Activated effector memory CD4-positive, alpha-beta T cell treated with anti-CD3 and anti-CD28 coated beads, Interleukin-2, amount 50 U/mL, for 16 hours (primary cell): ENCODE measurements around the gene PCBD1.
A peak's percentile ranks its signal among the peaks of the same experiment; 100 is the strongest.
"Not testable (repeated sequence)": the region's sequence is repeated elsewhere in the genome, so short reads cannot be mapped to it uniquely, and the experiment has no call there.

Experiments
- DNase-seq: peaks from one replicate; pipeline ENCODE4 v3.0.0-alpha.2; 2020

PCBD1 gene

DNA sequence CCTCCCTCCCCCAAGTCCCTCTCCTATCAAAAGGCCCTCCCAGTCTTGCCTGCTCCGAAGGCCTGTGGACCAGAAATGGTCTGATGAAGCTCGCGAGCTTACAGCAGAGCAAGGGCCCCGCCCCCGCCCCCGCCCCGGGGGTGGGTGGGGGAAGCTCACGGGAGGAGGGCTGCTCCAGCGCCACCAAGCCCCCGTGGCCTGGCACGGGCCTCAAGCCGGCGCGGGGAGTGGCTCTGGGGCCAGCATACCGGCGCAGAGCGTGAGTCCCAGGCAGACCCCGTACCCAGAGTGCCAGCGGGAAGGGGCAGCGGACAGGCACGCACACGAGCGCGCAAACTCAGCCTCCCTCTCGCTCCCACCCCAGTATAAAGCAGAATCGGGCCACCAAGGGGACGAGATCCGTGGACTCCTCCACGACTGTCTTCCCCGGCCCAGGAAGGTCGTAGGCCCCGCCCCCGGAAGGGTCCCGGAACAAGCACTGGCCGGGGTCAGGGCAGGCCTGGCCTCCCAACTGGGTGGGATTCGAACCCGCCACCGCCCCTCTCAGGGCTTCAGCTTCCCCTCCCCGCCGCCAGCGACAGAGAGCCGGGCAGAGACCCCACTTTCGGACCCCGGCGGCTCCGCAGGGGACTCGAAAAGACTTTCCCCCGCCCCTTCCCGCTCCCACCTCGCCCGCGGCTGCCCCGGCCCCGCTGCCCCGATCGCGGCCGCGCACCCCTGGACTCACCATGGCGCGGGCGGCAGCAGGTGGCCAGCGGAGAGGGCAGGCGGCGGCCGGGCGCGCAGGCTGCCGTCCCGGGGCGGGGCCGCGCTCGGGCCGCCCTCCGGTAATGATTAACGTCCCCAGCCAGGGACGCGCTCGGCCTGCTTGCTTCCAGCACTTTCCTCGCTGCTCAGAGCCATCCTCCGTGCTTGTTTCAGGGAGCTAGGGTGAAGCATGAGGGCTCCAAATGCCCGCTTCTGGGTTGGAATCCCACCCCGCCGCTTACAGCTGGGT is at the start of gene PCBD1:
Gene PCBD1 (minus strand): TSS at position 762 of the 997 bp plus-strand sequence. CDS start 32 bp downstream, at position 730.
- DNase-seq, result peak; percentile 89

DNA sequence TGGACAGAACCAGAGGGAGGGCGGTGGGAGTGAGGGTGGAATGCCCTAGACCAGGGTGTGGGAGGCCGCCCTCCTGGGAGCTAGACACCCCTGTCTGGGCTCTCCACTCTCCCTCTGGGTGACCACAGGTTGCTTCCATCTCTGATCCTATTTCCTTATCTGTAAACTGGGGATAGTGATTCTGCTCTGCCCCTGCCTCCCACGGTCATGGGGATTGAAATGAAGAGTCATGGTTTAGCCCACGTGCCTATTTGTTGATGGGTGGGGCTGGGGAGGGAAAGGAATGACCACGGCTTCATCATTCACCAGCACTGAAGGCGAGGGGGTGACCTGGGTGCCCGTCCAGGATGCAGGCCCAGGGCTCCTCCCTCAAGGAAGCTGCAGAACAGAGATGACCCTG is 49.3 kb upstream of the PCBD1 start:
- DNase-seq, result no peak

DNA sequence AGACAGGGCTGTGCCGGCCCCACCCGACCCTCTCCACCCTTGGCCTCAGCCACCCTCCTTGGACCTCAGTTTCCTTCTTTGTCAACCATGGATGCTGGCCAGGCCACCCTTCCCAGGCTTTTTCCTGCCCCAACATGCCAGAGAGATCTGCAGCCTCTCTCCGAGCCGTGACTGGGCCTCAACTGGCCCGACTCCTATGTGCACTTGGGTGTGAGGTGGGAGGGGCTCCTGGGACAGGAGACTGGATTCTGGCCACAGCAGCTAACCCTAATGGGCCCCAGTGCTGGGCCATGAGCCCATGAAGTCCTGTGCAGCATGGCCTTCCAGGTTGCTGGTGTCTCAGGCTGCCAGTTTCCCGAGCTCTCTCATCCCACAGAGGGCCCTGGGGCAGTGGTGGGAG is 47.7 kb upstream of the PCBD1 start:
- no peak for DNase-seq

DNA sequence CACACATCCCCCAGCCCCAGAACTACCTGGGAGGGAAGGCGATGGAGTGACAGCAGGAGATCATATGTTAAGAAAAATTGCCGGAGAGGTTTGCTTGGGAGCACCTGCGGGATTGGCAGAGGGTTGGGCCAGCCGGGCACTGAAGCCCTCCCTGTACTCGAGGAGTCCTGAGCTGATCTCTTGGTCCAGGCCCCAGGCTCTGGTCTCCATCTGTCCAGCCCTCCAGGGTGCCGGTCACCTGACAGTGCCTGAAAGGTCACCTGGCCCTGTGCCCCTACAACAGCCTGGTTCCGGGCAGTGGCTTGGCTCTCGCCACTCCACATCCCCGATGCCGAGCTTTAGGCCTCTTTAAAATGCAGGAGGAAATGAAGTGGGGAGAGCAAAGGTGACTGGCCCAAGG is 47.3 kb upstream of the PCBD1 start:
- no peak for DNase-seq

DNA sequence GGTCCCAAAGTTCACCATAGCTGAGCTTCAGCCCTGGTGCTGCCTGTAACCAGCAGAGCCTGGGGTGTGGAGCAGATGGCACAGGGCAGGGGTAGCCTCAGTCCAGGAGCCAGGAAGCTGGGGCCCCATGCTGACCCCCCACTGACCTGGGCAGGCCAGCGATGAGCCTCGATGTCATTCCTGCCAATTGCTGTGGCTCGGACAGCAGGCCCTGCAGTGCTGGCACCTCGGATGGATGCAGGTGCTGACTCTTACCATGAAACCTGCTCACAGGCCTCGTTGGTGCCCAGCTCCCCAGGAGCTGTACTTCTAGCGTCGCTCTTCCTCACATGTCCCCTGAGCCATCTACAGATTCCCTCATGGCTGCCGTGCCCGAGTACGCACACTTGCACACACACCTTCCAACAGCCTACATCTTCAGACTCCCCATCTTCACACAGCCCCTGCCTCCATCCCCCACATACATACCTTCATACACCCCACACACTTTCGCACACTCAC is 46.8 kb upstream of the PCBD1 start:
- DNase-seq, result no peak

DNA sequence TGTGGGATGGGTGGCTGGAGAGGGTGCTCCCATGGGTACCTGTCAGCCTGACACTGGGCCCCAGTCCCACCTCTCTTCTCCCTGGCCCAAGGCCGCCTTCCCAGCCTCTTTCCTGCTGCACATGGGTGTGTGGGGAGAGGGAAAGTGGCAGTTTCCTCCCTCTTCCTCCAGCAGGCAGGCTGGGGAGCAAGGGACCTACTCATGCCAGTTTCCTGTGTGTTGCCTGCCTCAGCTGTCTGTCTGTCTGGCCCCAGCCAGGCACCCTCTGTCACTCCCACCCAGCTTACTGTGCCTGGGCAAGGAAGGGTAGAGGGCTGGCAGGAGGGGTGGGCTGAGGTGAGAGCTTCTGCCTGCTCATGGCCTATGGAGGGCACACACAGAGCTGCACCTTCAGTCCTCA is 46.3 kb upstream of the PCBD1 start:
- DNase-seq, result no peak

DNA sequence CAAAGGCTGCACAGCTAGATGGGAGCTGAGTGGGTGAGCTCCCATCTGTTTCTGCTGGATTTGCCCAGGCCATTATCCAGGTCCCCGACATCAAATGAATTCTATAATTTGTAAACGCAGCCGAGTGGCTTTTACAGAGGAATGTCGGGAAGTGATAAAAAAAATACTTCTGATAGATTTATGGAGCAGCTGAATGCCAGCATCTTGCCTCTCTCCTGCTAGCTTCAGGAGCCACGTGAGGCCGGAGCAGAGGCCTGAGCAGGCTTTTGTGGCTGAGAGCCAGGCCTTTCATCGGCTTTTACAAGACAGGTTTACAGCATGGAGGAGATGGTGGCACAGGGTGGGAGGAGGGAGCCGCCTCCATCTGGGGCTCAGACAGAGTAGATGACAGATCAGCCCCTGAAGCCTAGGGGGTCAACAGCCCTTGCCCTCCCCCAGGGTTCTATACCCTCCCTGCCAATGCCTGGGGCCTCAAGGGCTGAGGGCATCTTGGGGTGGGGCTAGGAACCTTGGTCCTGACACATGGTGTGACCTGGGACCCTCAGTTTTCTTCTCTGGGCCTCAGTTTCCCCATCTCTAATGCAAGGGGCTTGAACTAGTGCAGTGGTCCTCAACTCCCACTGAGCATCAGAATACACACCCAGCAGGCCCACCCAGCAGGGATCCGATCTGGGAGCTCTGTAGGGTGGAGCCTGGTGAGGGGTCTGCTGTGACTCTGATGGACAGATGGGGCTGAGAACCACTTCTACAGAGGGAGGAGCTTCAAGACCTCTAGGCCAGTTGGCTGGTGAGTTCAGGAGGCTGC is 44.2 kb upstream of the PCBD1 start:
- DNase-seq, result no peak

DNA sequence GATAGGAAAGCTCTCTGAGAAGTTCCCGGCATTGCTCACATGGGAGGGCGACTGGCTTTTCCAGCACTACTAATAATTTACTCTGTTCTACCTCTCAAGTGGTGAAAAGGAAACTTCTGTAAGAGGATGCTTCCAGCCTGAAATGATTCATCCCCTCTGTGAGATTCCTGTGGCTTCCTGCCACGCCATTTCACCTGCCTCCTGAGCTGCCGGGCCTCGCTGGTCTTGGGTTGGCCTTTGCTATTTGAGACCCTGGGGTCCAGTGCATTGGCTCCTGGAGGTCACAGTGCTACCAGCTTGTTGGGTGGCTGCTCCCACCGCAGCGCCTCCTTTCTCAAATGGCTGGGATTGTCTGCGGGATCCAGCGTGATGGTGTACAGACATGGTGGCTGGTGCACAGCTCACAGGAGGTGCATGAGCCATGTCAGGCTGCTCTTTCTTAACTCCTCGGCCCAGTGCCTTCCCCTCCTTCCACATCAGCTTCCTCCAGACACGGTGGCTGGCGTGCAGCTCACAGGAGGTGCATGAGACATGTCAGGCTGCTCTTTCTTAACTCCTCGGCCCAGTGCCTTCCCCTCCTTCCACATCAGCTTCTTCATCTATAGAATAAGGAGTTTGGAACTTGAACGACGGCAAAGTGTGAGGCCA is 42.9 kb upstream of the PCBD1 start:
- DNase-seq, result no peak

DNA sequence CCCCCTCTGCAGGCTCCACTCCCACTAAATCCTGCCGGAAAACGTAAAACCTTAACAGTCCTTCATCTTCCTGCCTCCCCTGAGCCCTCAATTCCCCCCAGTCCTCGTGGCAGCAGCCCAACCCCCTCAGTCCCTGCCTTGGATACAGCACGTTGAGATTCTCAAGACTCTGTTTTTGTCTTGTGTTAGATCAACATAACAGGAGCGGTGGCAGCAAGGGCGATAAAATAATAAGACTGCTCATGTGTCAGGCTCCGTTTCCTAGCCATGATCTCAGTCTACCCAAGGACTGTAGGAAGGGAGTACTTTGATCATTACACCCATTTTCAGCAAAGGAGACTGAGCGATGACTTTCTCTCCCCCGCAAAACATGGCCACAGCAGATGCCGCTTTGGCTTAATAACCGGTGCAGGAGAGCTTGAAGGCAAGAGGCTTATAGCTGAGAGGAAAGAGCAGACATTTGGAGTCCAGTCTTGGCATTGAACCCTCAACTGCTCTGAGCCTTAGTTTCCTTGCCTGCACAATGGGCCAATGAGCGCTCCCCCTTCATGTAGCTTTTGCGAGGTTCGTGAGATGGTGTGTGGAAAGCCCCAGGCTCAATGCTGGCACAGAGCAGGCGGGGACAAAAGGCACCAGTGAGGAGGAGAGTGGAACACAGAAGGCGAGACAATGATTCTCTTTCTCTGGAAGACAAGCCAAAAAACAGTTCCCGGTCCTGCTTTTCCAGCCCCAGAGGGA is 42.1 kb upstream of the PCBD1 start:
- DNase-seq, result no peak

DNA sequence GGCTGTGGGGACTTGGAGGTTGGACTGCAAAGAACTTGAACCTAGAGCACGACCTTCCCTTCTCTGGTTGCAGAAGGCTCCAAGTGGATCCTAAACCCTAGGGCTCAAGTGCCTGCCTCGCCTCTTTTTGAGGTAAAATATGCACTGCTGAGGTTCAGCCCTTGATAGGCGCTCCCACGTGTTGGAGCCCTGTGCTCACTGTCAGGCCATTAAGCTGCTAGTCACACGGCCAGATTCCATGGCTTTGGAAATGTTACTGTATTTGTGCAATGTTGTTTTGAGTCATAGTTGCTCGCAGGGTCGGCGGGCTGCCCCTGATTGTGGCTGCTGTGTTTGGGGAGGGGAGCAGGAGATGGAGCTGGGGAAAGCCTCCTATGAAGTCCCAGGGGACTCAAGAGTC is 39.8 kb upstream of the PCBD1 start:
- DNase-seq, result no peak

DNA sequence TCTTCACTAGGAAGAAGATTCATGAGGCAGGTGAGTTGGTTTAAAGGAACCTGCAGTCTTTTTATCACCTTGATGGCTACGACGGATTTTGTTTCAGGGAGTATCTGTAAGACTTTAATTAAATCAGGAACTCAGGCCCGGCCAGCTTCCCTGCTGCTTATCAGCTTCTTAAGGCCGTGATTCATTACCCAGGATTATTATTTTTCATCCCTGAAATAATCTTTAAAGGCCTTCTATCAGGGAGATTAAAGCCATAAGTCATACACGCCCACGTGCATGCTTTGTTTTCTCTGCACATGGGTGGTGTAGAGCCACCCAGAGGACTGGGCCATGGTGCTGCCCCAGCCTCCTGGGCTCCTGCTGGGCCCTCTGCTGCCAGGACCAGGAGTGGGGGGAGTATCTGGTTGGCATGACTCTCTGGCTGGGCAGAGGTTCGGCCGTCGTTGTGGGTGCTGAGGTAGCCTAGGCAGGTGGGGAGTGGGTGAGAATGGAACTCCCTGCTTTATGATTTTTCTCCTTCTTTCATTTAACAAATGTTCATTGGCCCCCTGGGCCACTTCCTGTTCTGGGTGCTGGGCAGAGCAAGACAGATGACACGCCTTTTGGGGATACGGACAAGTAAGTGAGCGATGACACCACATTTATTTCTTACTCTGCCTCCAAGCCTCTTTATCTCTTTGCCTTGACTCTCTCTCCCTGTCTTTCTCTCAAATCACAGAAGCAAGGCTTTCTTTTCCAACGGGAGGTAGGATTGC is 39.0 kb upstream of the PCBD1 start:
- DNase-seq, result no peak

DNA sequence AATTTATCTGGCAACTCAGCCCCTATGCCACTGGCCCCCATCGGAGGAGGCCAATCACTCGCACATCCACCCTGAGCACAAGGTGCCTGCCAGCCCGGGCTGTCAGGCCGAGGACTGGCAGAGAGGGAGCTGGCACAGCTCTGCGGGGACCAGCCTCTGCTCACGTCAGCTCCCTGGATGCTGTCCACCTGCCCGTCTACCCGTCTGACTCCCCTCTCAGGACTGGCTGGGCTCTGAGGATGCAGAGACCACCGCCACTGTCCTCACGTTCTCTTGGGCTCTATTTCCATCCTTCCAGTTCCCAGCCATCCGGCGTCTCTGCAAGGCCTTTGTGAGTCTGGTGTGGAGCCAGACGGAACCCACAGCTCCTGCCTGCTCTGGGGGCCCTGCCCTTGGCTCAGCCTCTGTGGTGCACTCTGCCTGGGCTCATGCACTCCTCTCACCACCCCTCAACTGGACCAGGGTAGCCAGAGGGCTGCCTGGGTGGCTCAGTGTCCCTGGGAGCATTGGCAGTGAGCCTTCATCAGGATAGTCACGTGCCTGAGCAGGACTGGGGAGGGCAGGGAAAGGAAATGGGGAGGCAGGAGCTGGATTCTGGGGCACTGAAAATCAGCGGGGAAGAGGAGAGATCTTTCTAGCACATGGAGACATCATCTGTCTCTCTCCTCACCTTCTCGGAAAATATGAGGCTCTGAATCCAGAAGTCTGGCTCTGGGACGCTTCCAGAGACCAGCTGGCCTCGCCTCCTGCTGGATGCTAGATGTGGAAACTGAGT is 38.0 kb upstream of the PCBD1 start:
- DNase-seq, result no peak

DNA sequence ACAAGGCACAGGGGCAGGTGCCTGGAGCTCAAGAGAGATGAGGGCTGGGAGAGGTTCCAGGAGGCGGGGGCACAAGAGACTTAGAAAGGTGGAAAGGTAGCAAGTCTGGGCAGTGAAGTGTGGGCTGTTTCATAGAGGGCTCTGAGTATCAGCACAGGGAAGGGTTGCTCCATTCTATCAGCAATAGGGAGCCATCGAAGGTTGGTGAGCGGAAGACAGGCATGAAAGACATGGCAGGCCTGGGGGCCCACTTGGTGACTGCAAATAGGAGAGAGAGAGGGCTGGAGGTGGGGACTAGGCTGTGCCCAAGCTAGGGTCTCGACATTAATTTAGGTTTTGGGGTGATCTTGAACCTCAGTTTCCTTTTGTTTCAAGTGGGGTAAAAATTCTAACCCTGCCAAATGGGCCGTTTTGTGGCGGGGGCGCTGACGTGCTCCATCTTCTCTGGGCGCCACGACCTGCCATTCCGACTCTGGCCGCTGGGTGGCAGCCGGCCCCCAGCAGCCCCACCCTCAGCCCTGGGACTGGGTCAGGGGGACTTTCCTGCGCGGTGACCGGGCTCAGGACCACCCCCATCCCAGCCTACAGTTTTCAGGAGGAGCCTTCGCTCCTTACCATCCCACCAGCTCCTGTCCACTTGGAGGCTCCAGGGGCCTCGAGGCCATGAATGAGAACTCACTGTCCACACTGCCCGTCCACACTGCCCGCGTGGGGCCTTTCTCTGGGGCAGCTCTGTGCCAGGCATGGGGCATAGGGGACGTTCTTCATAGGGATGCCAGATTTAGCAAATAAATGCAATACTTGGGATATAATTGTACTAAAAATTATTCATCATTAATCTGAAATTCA is 37.2 kb upstream of the PCBD1 start:
- DNase-seq, result peak; percentile 81

DNA sequence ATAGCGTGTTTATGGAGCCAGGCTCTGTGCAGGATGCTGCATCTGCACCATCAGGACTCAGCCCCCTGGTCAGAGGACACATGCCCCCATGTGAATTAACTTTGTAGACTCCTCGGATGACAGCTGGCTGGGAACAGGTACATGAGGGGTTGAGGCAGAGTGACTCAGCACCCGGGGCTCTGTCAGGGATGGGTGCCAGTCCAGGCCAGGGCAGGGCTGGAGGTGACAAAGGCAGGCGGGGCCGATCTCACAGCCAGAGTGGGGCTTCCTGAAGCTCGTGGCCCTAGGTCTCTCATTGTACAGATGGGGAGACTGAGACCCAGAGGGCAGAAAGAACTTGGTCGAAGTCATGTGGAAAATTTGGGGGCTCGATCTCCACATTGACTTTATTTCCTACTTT is 35.3 kb upstream of the PCBD1 start:
- DNase-seq, result no peak

DNA sequence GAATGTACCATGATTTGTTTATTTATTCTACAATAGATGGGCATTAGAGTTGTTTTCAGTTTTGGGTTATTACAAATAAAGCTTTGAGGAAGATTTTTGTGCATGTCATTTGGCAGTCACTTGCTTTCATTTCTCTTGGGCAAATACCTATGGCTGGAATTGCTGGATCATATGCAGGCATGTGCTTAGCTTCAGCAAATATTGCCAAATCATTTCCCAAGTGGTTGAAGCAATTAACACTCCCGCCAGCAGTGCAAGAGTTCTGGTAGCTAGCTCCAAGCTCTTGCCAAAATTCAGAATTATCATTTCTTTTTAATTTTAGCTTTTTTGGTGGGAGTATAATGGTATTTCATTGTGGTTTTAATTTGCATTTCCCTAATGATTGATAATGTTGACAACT is 32.9 kb upstream of the PCBD1 start:
- no peak for DNase-seq

DNA sequence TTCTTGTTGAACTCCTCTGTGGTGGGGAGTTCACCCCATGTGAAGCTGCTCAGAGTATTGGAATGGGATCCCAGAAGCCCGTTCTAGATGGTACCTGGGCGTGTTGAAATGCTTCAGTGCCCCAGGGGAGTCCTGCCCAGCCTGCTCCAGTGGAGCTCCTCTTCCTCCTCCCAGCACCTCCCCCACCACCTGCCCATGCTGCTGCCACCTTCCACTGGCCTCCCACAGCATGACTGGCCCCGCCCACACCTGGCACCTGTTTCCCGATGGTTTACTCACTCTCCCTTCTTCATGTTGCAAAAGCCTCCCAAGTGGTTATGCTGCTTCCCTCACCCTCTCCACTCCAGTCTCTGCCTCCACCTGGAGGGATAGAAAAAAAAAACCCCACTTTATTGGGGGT is 32.2 kb upstream of the PCBD1 start:
- DNase-seq, result no peak

DNA sequence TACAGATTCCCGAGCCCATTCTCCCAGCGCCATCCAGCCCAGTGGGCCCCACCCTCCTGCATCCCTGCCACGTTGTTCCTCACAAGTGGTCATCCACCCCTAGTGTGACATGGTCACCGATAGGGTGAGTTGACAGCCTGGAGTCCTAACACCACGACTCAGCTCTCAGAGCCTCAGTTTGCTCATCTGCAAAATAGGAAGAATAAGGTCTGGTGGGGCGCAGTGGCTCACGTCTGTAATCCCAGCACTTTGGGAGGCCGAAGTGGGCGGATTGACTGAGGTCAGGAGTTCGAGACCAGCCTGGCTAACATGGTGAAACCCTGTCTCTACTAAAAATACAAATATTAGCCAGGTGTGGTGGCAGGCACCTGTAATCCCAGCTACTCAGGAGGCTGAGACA is 31.5 kb upstream of the PCBD1 start:
- not testable (repeated sequence) for DNase-seq

DNA sequence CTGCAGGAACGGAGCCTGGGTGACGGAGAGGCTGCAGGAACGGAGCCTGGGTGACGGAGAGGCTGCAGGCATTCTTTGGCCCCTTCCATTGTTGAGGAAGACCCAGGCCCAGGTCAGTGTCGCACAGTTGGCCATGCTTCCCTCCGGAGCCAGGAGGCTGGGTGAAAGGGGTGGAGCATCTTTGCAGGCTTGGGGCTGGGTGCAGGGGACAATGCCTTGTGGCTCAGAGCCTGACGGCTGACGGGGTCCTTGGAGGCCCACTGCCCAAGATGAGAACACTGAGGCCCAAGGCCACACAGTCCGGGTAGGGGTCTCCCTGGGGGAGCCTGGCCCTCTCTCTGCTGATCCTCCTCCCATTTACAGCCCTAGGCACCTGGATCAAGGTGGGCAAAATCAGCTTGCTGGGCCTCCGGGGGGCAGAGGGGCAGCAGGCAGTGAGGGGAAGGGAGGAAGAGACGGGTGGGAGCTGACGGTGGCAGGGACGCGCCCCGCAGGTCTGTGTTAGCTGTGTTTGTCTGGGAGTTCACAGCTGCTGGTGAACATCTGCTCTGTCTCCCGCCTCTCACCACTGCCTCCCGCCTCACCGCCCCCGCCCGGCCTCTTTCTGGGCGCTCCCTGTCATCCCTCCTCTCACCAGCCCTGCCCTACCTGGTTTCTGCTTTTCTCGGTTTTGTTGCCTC is 30.6 kb upstream of the PCBD1 start:
- no peak for DNase-seq

DNA sequence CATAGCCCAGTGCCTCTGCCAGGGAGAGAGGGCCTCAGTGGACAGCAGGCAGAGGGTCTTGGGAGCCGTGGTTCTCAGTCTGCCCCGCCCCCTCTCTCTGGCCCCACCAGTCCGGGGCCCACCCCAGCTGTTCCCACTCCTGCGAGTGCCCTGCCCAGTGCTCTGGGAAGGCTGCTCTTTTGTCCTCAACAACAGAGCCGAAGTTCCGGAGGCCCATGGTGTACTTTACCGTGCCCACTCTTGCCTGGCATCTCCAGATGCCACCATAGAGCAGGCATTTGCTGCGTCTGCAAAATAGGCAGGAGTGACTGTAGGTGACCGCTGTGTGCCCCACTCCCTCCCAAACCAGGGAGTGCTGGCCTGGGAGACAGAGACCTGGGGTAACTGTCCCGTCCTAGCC is 29.3 kb upstream of the PCBD1 start:
- no peak for DNase-seq
